ENCODE data around the gene MARCHF6. TPM values are rescaled to one million over a fixed set of nuclear protein-coding genes. Genes with fewer than 3 reads are reported as not detected.

MARCHF6 gene
- total and polyA plus RNA-seq, 9 of the 15 experiments (the other 6 are each of a cell fraction or from before 2014, with no cell fraction given): 74.1 to 456 (median 116) TPM

DNA sequence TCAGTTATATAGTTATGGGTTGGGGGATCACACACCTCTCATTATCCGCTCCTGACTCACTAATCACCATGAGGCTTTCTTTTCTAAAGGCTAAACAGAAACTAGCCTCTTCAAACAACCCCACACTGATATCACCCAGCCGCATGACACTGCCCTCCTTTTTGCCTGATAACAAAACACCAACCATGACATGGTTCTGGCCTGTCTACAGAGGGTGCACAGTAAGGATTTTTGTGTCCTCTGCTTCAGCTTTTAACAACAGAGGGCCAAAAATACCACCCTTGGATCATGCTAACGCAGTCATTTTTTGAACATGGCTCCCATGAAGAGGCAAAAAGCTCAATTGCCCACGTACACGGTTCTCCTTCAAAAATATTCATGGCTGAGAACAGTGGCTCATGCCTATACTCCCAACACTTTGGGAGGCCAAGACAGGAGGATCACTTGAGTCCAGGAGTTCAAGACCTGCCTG is 49.8 kb upstream of the MARCHF6 start (continued):
- TF ChIP-seq, protein P1, sequence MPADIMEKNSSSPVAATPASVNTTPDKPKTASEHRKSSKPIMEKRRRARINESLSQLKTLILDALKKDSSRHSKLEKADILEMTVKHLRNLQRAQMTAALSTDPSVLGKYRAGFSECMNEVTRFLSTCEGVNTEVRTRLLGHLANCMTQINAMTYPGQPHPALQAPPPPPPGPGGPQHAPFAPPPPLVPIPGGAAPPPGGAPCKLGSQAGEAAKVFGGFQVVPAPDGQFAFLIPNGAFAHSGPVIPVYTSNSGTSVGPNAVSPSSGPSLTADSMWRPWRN (IDR thresholded peaks at IDR 0.05; ENCODE audit: low read depth): no peak
- TF ChIP-seq FOXK1 (CRISPR knock-in tag; IDR thresholded peaks at IDR 0.05; ENCODE audit: borderline replicate concordance): no peak
- TF ChIP-seq, protein P2, sequence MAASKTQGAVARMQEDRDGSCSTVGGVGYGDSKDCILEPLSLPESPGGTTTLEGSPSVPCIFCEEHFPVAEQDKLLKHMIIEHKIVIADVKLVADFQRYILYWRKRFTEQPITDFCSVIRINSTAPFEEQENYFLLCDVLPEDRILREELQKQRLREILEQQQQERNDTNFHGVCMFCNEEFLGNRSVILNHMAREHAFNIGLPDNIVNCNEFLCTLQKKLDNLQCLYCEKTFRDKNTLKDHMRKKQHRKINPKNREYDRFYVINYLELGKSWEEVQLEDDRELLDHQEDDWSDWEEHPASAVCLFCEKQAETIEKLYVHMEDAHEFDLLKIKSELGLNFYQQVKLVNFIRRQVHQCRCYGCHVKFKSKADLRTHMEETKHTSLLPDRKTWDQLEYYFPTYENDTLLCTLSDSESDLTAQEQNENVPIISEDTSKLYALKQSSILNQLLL (CRISPR knock-in tag; IDR thresholded peaks at IDR 0.05; ENCODE audit: borderline replicate concordance): no peak
- peak; percentile 40 for TF ChIP-seq TAF9B (IDR thresholded peaks at IDR 0.05; ENCODE audit: partially characterized antibody)
- peak; percentile 39; the same call in 1 of the 2 replicates for TF ChIP-seq CREB1 (IDR thresholded peaks at IDR 0.05)
- TF ChIP-seq CREB1 (CRISPR knock-in tag; IDR thresholded peaks at IDR 0.05): peak; percentile 42; the same call in 1 of the 2 replicates
- TF ChIP-seq PCBP2 (IDR thresholded peaks at IDR 0.05; ENCODE audit: low read depth, low read length, poor library complexity, severe bottlenecking): no peak
- TF ChIP-seq ZEB2 (IDR thresholded peaks at IDR 0.05): peak; percentile 20; the same call in 1 of the 2 replicates
- TF ChIP-seq ZNF57 (CRISPR knock-in tag; IDR thresholded peaks at IDR 0.05): peak; percentile 89; the same call in 1 of the 2 replicates
- peak; percentile 61 for TF ChIP-seq MAFF (IDR thresholded peaks at IDR 0.05; ENCODE audit: low read length)
- TF ChIP-seq, protein P3, sequence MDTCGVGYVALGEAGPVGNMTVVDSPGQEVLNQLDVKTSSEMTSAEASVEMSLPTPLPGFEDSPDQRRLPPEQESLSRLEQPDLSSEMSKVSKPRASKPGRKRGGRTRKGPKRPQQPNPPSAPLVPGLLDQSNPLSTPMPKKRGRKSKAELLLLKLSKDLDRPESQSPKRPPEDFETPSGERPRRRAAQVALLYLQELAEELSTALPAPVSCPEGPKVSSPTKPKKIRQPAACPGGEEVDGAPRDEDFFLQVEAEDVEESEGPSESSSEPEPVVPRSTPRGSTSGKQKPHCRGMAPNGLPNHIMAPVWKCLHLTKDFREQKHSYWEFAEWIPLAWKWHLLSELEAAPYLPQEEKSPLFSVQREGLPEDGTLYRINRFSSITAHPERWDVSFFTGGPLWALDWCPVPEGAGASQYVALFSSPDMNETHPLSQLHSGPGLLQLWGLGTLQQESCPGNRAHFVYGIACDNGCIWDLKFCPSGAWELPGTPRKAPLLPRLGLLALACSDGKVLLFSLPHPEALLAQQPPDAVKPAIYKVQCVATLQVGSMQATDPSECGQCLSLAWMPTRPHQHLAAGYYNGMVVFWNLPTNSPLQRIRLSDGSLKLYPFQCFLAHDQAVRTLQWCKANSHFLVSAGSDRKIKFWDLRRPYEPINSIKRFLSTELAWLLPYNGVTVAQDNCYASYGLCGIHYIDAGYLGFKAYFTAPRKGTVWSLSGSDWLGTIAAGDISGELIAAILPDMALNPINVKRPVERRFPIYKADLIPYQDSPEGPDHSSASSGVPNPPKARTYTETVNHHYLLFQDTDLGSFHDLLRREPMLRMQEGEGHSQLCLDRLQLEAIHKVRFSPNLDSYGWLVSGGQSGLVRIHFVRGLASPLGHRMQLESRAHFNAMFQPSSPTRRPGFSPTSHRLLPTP (IDR thresholded peaks at IDR 0.05; ENCODE audit: borderline replicate concordance, extremely low read depth, insufficient read length): no peak
- TF ChIP-seq MTF1 (CRISPR knock-in tag; IDR thresholded peaks at IDR 0.05; ENCODE audit: borderline replicate concordance): peak; percentile 71; the same call in 1 of the 2 replicates
- TF ChIP-seq ZNF830 (CRISPR knock-in tag; IDR thresholded peaks at IDR 0.05): no peak
- no peak for TF ChIP-seq EWSR1 (IDR thresholded peaks at IDR 0.05; ENCODE audit: borderline replicate concordance, low read depth, partially characterized antibody)
- TF ChIP-seq NCOR1 (IDR thresholded peaks at IDR 0.05): peak; percentile 66
- no peak for TF ChIP-seq HDGF (IDR thresholded peaks at IDR 0.05)
- peak; percentile 88 for TF ChIP-seq ZNF668 (CRISPR knock-in tag; IDR thresholded peaks at IDR 0.05)
- TF ChIP-seq, protein P4, sequence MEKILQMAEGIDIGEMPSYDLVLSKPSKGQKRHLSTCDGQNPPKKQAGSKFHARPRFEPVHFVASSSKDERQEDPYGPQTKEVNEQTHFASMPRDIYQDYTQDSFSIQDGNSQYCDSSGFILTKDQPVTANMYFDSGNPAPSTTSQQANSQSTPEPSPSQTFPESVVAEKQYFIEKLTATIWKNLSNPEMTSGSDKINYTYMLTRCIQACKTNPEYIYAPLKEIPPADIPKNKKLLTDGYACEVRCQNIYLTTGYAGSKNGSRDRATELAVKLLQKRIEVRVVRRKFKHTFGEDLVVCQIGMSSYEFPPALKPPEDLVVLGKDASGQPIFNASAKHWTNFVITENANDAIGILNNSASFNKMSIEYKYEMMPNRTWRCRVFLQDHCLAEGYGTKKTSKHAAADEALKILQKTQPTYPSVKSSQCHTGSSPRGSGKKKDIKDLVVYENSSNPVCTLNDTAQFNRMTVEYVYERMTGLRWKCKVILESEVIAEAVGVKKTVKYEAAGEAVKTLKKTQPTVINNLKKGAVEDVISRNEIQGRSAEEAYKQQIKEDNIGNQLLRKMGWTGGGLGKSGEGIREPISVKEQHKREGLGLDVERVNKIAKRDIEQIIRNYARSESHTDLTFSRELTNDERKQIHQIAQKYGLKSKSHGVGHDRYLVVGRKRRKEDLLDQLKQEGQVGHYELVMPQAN (IDR thresholded peaks at IDR 0.05; ENCODE audit: borderline replicate concordance): no peak
- TF ChIP-seq HNRNPL (IDR thresholded peaks at IDR 0.05; ENCODE audit: low read depth, low read length): no peak
- TF ChIP-seq ZNF41 (CRISPR knock-in tag; conservative IDR thresholded peaks at IDR 0.05): peak; percentile 83
- TF ChIP-seq, protein P5, sequence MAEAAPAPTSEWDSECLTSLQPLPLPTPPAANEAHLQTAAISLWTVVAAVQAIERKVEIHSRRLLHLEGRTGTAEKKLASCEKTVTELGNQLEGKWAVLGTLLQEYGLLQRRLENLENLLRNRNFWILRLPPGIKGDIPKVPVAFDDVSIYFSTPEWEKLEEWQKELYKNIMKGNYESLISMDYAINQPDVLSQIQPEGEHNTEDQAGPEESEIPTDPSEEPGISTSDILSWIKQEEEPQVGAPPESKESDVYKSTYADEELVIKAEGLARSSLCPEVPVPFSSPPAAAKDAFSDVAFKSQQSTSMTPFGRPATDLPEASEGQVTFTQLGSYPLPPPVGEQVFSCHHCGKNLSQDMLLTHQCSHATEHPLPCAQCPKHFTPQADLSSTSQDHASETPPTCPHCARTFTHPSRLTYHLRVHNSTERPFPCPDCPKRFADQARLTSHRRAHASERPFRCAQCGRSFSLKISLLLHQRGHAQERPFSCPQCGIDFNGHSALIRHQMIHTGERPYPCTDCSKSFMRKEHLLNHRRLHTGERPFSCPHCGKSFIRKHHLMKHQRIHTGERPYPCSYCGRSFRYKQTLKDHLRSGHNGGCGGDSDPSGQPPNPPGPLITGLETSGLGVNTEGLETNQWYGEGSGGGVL (CRISPR knock-in tag; IDR thresholded peaks at IDR 0.05): no peak
